LNCaP clone FGC (cell line): ENCODE results near the gene CCDC80.

ENCODE experiments used
- DNase-seq: peaks from one replicate; pipeline ENCODE4 v3.0.0-alpha.2; 2011; ENCODE audit warnings: low read depth
- H3K4me3 ChIP-seq: 2 replicates; pipeline ENCODE4 v1.5.1; 2011; ENCODE audit warnings: mild to moderate bottlenecking, low read depth, low read length, control low read depth
- TF ChIP-seq, protein P1 (sequence below): IDR thresholded peaks from 2 replicates; pipeline ENCODE4 v1.5.1; 2012; ENCODE audit warnings: mild to moderate bottlenecking; ENCODE audit not compliant: control insufficient read depth, insufficient read depth; ENCODE audit errors: extremely low read depth

The CCDC80 gene

DNA sequence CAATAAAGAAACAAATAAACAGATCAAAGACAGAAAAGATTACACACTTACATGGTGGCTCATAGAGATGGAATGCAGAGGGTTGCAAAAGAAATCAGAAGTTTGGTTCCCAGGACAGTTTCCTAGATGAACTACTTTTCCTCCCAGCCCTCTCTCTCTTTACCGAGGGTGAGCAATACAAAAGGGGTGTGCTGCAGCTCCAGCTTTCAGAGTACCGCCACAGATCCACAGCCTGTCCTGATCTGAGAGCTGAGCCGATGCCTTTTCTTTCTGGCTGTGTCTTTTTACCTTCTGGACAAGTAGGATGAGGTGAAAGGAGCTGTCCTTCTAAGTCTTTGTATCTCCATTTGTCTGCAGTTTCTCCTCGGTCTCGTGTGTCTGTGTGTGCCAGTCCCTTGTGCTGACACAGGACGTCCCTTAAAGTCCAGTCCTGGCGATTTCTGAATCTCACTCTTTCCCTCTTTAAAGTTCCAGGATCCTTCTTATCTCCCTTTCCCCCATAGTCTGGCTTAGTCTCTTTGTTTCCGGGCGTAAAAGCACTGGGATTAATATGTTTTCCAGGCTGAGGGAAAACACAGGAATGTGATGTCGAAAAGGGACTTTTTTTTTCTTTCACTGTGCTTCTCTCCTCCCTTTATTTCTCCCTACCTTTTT lies 540 bp downstream of the CCDC80 start:
- no peak overlapping the region for H3K4me3 ChIP-seq
- DNase-seq = no peak
- TF ChIP-seq, protein P1, sequence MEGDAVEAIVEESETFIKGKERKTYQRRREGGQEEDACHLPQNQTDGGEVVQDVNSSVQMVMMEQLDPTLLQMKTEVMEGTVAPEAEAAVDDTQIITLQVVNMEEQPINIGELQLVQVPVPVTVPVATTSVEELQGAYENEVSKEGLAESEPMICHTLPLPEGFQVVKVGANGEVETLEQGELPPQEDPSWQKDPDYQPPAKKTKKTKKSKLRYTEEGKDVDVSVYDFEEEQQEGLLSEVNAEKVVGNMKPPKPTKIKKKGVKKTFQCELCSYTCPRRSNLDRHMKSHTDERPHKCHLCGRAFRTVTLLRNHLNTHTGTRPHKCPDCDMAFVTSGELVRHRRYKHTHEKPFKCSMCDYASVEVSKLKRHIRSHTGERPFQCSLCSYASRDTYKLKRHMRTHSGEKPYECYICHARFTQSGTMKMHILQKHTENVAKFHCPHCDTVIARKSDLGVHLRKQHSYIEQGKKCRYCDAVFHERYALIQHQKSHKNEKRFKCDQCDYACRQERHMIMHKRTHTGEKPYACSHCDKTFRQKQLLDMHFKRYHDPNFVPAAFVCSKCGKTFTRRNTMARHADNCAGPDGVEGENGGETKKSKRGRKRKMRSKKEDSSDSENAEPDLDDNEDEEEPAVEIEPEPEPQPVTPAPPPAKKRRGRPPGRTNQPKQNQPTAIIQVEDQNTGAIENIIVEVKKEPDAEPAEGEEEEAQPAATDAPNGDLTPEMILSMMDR = no peak

DNA sequence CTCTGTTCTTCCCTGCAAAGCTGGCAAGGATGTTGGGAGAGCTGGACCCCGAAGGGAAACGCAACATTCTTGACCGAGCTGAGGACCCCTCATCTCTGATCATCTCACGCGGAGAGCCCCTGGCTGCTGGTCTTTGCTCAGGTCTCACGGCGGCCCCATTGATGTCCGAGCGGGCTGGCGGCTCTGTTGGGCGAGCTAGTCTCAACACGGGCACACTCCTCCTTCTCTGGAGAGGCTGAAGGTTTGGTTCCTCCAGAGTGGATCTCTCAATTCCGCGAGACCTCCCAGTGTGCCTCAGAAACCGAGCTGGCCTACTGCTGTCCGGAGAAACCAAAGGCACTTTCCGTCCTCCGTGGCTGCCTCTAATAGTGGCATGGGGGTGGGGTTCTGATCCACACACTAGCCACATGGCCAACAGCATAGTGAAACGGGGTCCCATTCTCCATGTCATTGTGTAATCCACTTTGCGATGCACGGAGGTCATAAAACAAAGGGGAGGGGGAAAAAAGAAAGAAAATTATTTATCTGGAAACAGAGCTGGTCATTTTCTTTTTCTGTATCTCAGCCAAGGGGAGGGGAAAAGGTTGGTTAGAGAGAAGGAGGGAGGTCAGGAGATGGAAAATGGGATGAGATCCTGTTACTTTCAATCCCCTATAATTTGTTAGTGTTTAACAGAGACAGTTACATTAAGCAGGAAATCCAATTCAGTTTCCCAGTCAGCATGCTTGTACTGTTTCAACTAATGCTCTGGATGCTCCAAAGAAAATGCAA lies 1.3 kb downstream of the CCDC80 start:
- TF ChIP-seq, protein P1 = no peak
- no peak for DNase-seq
- no peak overlapping the region for H3K4me3 ChIP-seq

DNA sequence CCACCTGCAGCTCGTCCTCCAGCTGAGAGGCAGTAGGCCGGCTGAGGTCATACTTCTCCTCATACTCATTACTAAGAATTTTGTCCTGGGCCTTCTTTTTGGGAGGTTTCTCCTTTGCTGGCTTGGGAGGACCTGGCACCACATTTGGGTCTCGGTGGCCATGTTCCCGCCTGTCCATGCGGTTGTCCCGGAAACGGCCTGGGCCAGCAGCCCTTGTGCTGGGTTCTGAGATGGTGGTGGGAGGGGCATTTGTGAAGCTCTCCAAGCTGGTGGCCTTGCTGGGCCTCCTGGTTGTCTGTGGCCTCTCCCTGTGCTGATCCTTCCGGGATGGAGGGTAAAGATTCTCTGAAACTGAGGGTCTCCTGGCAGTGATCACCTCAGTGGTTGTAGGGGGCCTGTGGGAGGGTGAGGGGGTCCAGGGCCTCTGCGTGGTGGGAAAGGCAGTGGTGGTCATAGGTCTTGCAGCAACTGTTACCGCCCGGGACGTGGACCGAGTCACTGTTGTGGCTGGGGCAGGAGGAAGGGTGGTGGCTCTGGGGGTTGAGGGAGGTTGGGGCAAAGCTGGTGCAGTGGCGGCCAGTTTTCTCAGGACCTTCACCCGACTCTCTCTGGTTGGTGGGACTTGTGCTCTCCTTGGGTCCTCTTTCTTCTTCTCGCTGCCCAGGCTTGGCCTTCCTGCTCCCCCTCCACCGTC lies 2.5 kb downstream of the CCDC80 start:
- DNase-seq = no peak
- H3K4me3 ChIP-seq = no peak overlapping the region
- TF ChIP-seq, protein P1 = no peak

DNA sequence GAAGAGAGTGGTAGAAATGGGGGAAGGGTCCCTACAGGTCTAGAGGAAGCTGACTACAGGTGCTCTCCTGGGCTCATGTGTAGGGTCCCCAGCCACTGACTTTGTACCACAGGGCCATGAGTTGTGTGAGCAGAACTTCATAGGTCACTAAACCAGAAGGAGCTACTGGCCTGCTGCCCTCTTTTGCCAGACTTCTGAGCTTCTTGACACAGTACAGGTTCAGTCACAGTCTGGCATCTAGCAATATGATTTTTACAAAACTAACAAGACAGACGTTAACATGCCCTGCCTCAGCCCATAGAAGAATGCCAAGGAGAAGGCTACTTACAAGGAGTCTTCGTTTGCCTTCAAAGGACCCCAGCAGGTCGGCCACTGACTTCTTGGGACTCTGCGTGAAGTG lies 3.2 kb downstream of the CCDC80 start:
- no peak overlapping the region for H3K4me3 ChIP-seq
- TF ChIP-seq, protein P1 = no peak
- no peak for DNase-seq

DNA sequence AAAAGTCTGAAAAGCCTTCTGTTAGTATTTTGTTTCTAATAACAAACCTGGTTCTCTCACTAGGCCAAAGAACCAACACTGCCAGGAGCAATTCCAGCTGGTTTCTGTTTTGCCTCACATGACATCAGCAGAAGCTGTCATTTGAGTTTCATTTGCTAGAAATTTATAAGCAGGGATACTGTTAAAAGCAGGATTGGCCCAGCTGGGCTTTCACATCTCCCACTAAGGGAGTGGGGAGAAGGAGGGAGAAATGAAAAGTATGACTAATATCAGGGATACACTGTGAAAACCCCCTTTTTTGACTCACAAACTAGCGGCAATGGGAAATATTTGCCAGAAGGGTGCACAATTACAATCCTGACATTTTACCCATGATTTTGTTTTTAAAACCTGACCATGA lies 5.3 kb downstream of the CCDC80 start:
- TF ChIP-seq, protein P1 = no peak
- no peak overlapping the region for H3K4me3 ChIP-seq
- DNase-seq = no peak

DNA sequence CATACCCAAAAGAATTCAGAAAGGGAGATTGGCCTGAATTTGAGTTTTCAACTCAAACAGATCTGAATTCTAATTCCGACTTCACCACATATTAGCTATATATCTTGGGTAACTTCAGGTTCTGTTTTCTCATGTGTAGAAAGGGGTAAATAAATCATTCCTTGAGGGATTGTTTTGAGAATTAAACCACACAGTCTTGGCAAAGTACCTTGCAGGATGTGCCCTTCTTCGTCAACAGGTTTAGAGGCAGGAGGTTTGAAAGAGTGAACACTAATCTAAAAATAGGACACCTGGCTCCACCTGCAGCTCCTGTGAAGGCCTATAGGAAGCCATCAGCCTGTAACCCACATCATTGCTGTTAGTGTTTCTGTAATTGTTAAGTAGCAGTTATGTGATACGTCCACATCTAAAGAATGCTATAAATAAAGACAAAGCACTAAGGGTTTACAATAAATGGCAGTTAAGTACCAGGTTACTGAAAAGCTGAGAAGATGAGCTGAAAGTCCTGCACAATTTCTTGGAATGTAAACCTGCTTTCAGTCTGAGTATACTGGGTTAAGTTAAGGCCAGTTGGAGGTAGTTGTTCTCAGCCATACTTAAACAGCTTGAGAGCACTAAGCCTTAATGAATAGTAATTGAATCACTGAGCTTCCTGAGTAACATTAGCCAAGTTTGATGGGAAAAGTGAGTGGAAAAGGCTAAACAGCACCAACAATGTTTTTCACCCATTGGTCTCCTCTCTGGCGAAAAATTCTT lies 6.0 kb downstream of the CCDC80 start:
- no peak for DNase-seq
- TF ChIP-seq, protein P1 = no peak
- no peak overlapping the region for H3K4me3 ChIP-seq
